ENCODE measurements around the gene NUTM2F.
"Not testable (repeated sequence)": the region's sequence is repeated elsewhere in the genome, so short reads cannot be mapped to it uniquely, and the experiment has no call there.

The NUTM2F gene

DNA sequence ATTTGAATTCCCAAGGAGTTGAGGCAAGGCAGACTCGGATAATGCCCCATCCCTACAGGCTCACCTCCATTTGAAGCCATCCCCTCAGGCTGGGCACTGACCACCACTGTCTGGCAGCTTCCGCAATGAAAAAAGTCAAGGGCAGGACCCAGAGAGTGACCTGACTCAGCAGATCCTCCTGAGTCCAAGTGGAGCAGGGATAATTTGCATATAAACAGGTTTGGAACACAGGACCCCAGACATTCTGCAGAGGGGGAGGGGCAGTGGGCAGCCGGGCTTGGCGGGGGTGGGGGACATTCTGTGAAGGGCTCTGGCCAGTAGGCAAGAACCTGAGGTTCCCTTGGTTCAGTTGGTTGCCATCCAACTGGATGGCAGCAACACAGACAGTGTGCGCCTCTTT lies at the start of gene NUTM2F:
Gene NUTM2F, minus strand, starts transcription at position 101 of the 400 bp plus-strand sequence. Its CDS starts 21 bp downstream, at position 80.
- not testable (repeated sequence) for DNase-seq

GRCh38 chr9:94375197-94375596 lies 46.8 kb upstream of the NUTM2F start:
- DNase-seq = not testable (repeated sequence)

GRCh38 chr9:94374176-94375056 lies 46.0 kb upstream of the NUTM2F start:
- peak; percentile 95 for DNase-seq

DNA sequence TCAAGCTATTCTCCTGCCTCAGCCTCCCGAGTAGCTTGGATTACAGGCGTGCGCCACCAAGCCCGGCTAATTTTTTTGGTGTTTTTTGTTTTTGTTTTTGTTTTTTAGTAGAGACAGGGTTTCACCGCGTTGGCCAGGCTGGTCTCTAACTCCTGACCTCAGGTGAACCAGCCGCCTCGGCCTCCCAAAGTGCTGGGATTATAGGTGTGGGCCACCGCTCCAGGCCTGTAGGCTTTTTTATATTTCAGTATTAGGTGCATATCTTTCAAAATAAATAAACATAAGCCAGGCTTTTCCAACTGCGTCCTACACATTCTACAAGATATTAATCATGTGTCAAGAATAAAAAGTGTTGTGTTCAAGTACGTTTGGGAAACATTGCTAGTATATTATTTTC lies 45.3 kb upstream of the NUTM2F start:
- not testable (repeated sequence) for DNase-seq

GRCh38 chr9:94370266-94370665 lies 41.8 kb upstream of the NUTM2F start:
- DNase-seq = not testable (repeated sequence)

DNA sequence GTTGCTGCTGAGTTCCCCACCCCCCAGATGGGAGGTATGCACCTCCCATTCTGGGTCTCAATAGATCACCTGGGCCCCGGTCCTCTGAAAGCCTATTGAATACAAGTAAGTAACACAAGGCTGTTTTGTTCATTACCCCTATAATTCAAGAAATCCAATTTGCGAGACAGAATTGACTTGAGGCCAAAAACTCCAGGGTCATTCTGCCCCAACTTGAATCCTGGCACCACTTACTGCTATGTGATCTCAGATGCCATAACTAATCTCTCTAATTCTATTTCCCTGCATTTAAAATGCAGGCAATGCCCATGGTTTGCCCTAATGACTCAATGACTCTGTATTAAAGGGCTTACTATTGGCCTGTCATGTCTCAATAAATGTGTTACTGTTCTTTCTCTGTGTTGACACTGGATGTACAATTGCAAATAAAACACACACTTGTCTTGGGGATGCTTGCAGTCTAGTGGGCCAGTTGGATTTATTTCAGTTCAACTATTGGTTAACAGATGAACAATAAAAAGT lies 35.7 kb upstream of the NUTM2F start:
- DNase-seq = not testable (repeated sequence)

DNA sequence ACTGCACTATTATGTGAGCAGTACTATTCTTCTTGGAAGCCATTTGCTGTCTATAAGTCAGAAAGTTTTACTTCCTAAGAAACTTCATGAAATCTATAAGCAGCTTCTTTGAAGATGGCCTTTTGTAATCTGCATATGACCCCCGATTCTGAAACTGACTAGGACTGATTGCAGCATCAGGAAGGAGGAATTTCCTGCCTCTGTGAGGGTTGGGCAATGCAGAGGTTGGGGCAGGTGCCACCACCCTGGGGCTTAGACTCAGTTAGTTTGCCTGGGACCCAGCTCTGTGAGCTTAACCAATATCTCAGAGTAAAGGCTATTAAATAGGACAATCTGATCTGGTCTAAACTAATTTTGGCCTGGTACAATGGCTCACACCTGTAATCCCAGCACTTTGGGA lies 28.7 kb upstream of the NUTM2F start:
- DNase-seq = not testable (repeated sequence)

DNA sequence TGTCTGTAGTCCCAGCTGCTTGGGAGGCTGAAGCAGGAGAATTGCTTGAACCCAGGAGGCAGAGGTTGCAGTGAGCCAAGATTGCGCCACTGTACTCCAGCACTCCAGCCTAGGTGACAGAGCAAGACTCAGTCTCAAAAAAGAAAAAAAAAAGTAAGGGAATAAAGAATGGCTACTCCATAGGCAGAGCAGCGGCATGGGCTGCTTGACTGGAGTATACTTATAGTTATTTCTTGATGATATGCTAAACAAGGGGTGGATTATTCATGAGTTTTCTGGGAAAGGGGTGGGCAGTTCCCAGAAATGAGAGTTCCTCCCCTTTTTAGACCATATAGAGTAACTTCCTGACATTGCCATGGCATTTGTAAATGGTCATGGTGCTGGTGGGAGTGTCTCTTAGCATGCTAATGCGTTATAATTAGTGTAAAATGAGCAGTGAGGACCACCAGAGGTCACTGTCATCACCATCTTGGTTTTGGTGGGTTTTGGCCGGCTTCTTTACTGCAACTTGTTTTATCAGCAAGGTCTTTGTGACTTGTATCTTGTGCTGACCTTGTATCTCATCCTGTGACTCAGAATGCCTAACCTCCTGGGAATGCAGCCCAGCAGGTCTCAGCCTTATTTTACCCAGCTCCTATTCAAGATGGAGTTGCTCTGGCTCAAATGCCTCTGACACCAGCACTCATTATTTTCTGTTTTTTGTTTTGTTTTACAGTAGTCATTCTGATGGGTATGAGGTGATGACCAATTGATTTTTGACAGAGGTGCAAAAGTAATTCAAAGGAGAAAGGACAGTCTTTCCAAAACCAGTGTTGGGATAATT lies 23.7 kb upstream of the NUTM2F start:
- peak; percentile 37 for DNase-seq

- DNase-seq = not testable (repeated sequence)
Measured at GRCh38 chr9:94348754-94349153, 20.3 kb upstream of the NUTM2F start.

DNA sequence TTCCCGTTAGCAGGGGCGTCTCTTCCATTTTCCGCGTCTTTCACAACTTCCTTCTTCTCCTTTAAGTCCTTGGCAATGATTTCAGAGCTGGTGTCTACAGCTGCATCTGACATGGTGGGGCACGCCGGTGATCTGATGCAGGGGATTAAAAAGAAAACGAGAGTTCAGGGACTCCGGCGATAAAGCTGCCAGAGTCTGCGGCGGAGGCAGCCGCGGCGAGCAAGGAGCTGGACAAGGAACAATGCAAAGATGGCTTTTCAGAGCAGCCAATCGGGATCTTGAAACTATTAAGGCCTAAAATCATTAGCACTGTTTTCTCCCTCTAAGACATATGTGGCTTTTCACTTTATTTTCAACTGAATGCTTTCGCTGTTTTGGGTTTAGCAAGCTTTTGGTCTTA lies 19.0 kb upstream of the NUTM2F start:
- DNase-seq = peak; percentile 1

- not testable (repeated sequence) for DNase-seq
Measured at GRCh38 chr9:94341703-94342102, 13.3 kb upstream of the NUTM2F start.

DNA sequence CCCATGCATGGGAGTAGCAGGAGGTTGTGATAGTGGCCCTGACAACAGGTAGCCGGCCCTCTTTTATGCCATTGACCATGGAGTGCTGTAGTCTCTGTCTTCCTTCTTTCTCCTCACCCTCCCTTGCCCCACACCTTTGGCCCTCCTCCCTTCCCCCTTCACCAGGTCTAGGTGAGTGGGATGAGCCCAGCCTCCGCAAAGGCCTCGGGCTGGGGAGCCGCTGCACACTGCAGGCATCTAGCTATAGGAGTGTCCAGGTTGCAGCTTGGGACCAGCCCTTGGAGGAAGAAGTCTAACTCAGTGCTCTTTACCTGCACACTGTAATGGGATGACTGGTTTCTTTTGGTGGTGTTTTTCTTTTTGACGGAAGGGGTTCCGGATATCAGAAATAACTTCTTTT lies 12.3 kb upstream of the NUTM2F start:
- peak; percentile 7 for DNase-seq

GRCh38 chr9:94339657-94340056 lies 11.2 kb upstream of the NUTM2F start:
- DNase-seq = peak; percentile 12

DNA sequence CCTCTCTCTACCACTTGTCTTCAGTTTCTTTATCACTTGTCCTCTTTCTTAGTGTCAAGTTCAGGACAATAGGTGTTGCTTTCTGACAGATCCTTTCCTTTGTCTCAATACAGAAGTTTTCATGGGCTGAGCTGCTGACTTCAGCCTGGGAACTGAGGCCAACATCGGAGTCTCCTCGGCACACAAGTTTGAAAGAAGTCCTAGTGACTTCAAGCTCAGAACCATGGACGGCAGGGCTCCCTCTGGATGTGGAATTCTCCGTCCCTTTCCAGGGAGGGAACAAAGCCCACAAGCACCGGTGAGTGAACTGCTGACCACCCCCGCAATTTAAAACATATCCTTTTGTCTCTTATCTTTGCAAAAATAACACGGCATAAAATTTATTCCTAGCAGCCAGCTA lies 10.3 kb upstream of the NUTM2F start:
- DNase-seq = peak; percentile 20

- not testable (repeated sequence) for DNase-seq
Measured at GRCh38 chr9:94336445-94336844, 8.0 kb upstream of the NUTM2F start.

- DNase-seq = not testable (repeated sequence)
Measured at GRCh38 chr9:94325583-94325982, 2.9 kb downstream of the NUTM2F start.

GRCh38 chr9:94323153-94323798 lies 5.2 kb downstream of the NUTM2F start:
- DNase-seq = not testable (repeated sequence)

DNA sequence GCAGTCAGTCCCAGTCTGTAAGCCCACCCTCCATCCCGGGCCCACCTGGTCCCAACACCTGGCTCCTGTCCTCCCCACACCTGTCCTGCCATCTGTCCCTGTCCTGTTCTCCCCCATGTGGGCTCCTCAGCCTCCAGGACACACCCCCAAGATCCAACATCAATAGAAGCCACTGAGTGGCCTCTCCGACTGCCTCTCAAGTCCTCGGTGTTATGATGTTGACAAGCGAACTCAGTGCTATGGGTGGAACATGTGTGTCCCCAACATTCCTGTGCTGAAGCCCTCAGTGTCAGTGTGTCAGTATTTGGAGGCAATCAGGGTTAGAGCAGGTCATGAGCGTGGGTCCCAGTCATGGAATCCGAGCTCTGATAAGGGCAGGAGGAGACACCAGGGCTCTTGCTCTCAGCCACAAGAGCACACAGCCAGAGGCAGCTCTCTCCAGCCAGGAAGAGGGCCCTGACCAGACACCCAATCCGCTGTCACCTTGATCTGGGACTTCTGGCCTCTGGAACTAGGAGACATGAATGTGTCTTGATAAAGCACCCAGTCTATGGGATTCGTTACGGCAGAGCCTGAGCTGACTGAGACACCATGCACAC lies 6.0 kb downstream of the NUTM2F start:
- DNase-seq = not testable (repeated sequence)

DNA sequence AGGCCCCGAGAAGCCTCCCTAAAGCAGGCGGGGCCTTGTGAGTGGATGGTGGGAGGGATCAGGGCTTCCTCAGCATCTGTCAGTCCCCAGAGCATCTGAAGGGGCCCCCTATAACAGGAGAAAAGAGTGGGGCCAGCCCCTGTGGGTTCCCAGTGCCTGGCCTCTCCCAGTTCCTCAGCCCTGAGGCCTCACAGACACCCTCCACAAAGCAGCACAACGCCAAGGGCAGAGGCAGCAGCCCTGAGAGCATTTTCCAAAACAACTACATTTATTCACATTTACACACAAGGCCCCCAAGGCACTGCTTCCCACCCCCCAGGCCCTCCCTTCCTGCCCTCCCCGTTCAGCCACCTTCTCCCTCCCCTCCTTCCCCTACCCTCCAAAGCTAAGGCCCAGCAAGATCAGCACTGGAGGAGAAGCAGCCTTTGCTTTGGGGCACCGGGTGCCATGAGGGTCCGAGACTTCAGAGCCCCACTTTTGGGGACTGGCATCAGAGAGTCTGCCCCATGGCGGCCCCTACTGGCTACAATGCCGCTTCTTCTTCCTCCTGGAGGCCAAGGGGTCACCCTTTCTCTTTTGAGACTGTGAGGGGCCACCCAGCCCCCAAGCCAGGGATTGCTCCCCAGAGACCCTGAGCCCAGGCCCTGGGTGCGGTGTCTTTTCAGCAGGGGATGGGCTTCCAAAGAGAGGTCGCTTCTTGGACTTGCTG lies 10.3 kb downstream of the NUTM2F start:
- DNase-seq = not testable (repeated sequence)

DNA sequence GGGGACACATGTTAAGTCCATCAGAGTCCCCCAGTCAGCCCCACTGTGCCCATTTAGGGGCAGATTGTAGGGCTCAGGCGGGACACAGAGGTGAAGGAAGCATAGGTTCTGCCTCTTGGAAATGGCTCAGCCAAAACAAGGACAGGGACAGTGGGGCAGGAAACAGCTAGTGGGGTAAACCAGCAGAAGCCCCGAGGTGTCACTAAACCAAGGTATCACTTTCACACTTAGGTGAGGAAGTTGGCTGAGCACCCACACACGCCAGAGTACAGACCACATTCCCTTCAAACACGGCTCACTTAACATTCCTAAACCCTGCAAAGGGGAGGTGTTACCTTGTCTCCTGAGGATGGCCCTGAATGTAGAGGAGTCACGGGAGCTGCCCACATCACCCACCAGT lies 12.2 kb downstream of the NUTM2F start:
- DNase-seq = not testable (repeated sequence)
